GM12878 (cell line): ENCODE measurements around the gene VSTM2B. TPM values are rescaled to one million over a fixed set of nuclear protein-coding genes. Genes with fewer than 3 reads are reported as not detected.

ENCODE experiments used
- ATAC-seq: fragments of 200-7000 bp; cut with Tn5 transposase; 3 replicates; pipeline ENCODE4 v1.9.1; 2020; ENCODE audit warnings: mild to moderate bottlenecking, moderate library complexity
- BruUV-seq: library from RNA; stranded (reverse); fragments of 400-500 nt; replicated peaks from 2 replicates; lab custom pipeline; 2021; lab: Mats Ljungman, UMichigan
- CTCF ChIA-PET: fragments of 300-600 bp; sonication (Branson Sonifier 250); formaldehyde crosslinking; extraction: SDS; loops from one replicate; lab custom pipeline; 2021; ENCODE audit warnings: inconsistent platforms; lab: Yijun Ruan, JAX
- POLR2A ChIA-PET: fragments of 350-600 bp; formaldehyde crosslinking; extraction: SDS; loops from one replicate; lab custom pipeline; 2021; ENCODE audit warnings: inconsistent platforms; lab: Charles Lee
- RAD21 ChIA-PET: fragments of 300-600 bp; sonication (Branson Sonifier 250); formaldehyde crosslinking; loops from one replicate; lab custom pipeline; 2023; ENCODE audit warnings: antibody characterized with exemption; ENCODE audit not compliant: unreplicated experiment; lab: Charles Lee
- SMC1A ChIA-PET: fragments of 300-600 bp; sonication (Branson Sonifier 250); formaldehyde crosslinking; loops from one replicate; lab custom pipeline; 2023; ENCODE audit not compliant: unreplicated experiment, uncharacterized antibody; lab: Charles Lee
- DNase-seq: peaks from one replicate; pipeline ENCODE4 v3.0.0-alpha.2; 2011; ENCODE audit warnings: low read depth, low spot score
- FAIRE-seq: peaks from 3 replicates; lab custom pipeline; 2011; peaks lifted over from hg19 to GRCh38; lab: Jason Lieb, UNC
- H2AFZ ChIP-seq: 2 replicates; pipeline ENCODE4 v1.6.0; 2011; ENCODE audit warnings: low read depth, low read length, control low read depth; ENCODE audit not compliant: control insufficient read depth
- H3K27ac ChIP-seq: 2 replicates; pipeline ENCODE4 v1.5.1; 2011; ENCODE audit warnings: control low read depth; ENCODE audit not compliant: control insufficient read depth, insufficient read depth
- H3K27me3 ChIP-seq, 2 experiments: replicated peaks in 1 of 2; 2 replicates each; pipeline versions ENCODE4 v1.6.0 to v1.6.1; 2011; ENCODE audit warnings: low read length in 1 of 2; ENCODE audit not compliant: control insufficient read depth in 2 of 2, insufficient read depth in 2 of 2
- H3K36me3 ChIP-seq, 2 experiments: 2 replicates each; pipeline ENCODE4 v1.5.1; 2011; ENCODE audit warnings: low read length in 1 of 2; ENCODE audit not compliant: control insufficient read depth in 2 of 2, insufficient read depth in 2 of 2
- H3K4me1 ChIP-seq: 2 replicates; pipeline ENCODE4 v1.6.1; 2011; ENCODE audit warnings: mild to moderate bottlenecking, low read length, moderate library complexity, mixed read lengths; ENCODE audit not compliant: control insufficient read depth, insufficient read depth
- H3K4me2 ChIP-seq: 2 replicates; pipeline ENCODE4 v1.6.0; 2011; ENCODE audit warnings: control low read depth; ENCODE audit not compliant: control insufficient read depth, insufficient read depth
- H3K4me3 ChIP-seq: fragments of 200-600 bp; sonication (generic); 2 replicates; pipeline ENCODE4 v1.5.1; 2016
- H3K79me2 ChIP-seq: 2 replicates; pipeline ENCODE4 v1.6.0; 2011; ENCODE audit warnings: low read length; ENCODE audit not compliant: control insufficient read depth, insufficient read depth
- H3K9ac ChIP-seq: 2 replicates; pipeline ENCODE4 v1.8.0; 2011; ENCODE audit warnings: low read length, control low read depth, mixed read lengths; ENCODE audit not compliant: control insufficient read depth, insufficient read depth
- H3K9me3 ChIP-seq: replicated peaks from 3 replicates; pipeline ENCODE4 v1.5.1; 2011; ENCODE audit warnings: mild to moderate bottlenecking, low read length; ENCODE audit not compliant: control insufficient read depth, insufficient read depth
- H4K20me1 ChIP-seq: 2 replicates; pipeline ENCODE4 v1.6.0; 2011; ENCODE audit not compliant: control insufficient read depth, insufficient read depth
- BHLHE40 ChIP-seq, 2 experiments: fragments of 450-650 bp in 1 of 2; IDR thresholded peaks; 2 replicates each; pipeline ENCODE4 v1.6.1; 2011 to 2017; ENCODE audit warnings: low read depth in 2 of 2, borderline replicate concordance in 1 of 2, improper control_type of control experiment in 1 of 2, low read length in 1 of 2, mild to moderate bottlenecking in 1 of 2
- CTCF ChIP-seq, 3 experiments: IDR thresholded peaks in 2 of 3; conservative IDR thresholded peaks in 1 of 3; 2 replicates each; pipeline ENCODE4 v1.5.1; 2011; ENCODE audit warnings: low read depth in 3 of 3, low read length in 3 of 3, mild to moderate bottlenecking in 3 of 3, control low read depth in 2 of 3, moderate library complexity in 2 of 3, inconsistent platforms in 1 of 3, mixed read lengths in 1 of 3; ENCODE audit not compliant: control insufficient read depth in 2 of 3, insufficient read depth in 1 of 3; ENCODE audit errors: extremely low read depth in 1 of 3
- CUX1 ChIP-seq: IDR thresholded peaks from 2 replicates; pipeline ENCODE4 v1.6.1; 2012; ENCODE audit warnings: improper control_type of control experiment, low read depth, low read length; ENCODE audit not compliant: insufficient replicate concordance
- IRF3 ChIP-seq: fragments of 450-650 bp; IDR thresholded peaks from 2 replicates; pipeline ENCODE4 v1.6.1; 2014; ENCODE audit warnings: mild to moderate bottlenecking
- MXI1 ChIP-seq: fragments of 150-350 bp; IDR thresholded peaks from 2 replicates; pipeline ENCODE4 v1.6.1; 2011; ENCODE audit warnings: low read depth, mild to moderate bottlenecking, inconsistent platforms, low read length, improper control_type of control experiment
- NFIC ChIP-seq: IDR thresholded peaks from 2 replicates; pipeline ENCODE4 v1.6.1; 2012; ENCODE audit warnings: low read depth, mild to moderate bottlenecking, inconsistent platforms, low read length, moderate library complexity
- PAX5 ChIP-seq: IDR thresholded peaks from 2 replicates; pipeline ENCODE4 v1.6.1; 2011; ENCODE audit warnings: low read depth, low read length, borderline replicate concordance
- SMC3 ChIP-seq: IDR thresholded peaks from 2 replicates; pipeline ENCODE4 v1.6.1; 2011; ENCODE audit warnings: low read length, improper control_type of control experiment, borderline replicate concordance
- SREBF1 ChIP-seq: IDR thresholded peaks from 2 replicates; pipeline ENCODE4 v1.6.1; 2012; ENCODE audit warnings: mild to moderate bottlenecking, low read length
- TBL1XR1 ChIP-seq: IDR thresholded peaks from 2 replicates; pipeline ENCODE4 v1.6.1; 2012; ENCODE audit warnings: low read depth, low read length, improper control_type of control experiment
- ZSCAN29 ChIP-seq: fragments of 450-650 bp; IDR thresholded peaks from 2 replicates; pipeline ENCODE4 v1.6.1; 2017; ENCODE audit warnings: mild to moderate bottlenecking, moderate library complexity
- WGBS: methylation state at CpG from one replicate; pipeline ENCODE4 v1.1.6; 2016; ENCODE audit warnings: low lambda C conversion rate; ENCODE audit not compliant: insufficient replicate concordance, insufficient coverage; ENCODE audit errors: missing lambda C conversion rate; 5-methylcytosine and 5-hydroxymethylcytosine counted together
- in situ Hi-C: fragments of 300-500 bp; cut with MboI; formaldehyde crosslinking; loops from 9 replicates; pipeline ENCODE4 v1.14.3; 2018; ENCODE audit warnings: mixed read lengths
- intact Hi-C: fragments of 100-400 bp; cut with micrococcal nuclease; formaldehyde crosslinking; loops from one replicate; pipeline ENCODE4 v1.14.2; 2022; ENCODE audit not compliant: unreplicated experiment
- polyA plus RNA-seq, 11 experiments: library from polyadenylated mRNA; depleted of rRNA in 4 of 11; unstranded in 6 of 11; stranded (reverse) in 5 of 11; fragments of >200 nt; fragmentation: Nextera tagmentation in 4 of 11; fragmentation: Illumina TruSeq in 1 of 11; extraction: Ambion mirVana in 4 of 11; extraction: Trizol in 1 of 11; gene quantifications; 1 replicate in 1 of 11; 2 replicates in 10 of 11; pipeline versions ENCODE4 v1.2.1 to v1.2.3, GENCODE V29; 2011 to 2016; ENCODE audit warnings: inconsistent platforms in 2 of 11, missing spikeins in 2 of 11, low read depth in 1 of 11
- total RNA-seq, 4 experiments: library from RNA; depleted of rRNA in 3 of 4; stranded (reverse); fragments of >200 nt in 3 of 4; fragmentation: Illumina TruSeq in 1 of 4; extraction: Trizol in 1 of 4; gene quantifications; 2 replicates each; pipeline versions ENCODE4 v1.2.1 to v1.2.3, GENCODE V29; 2013 to 2021

The VSTM2B gene
- total and polyA plus RNA-seq, 10 of the 15 experiments (the other 5 are each of a cell fraction or from before 2014, with no cell fraction given), result not detected

- in situ Hi-C loops, result no loop called here
These were observed 8.9 kb upstream of the VSTM2B start for GRCh38 chr19:29516821-29517395.

More at GRCh38 chr19:29516821-29517395, 8.9 kb upstream of the VSTM2B start:
- ChIA-PET RAD21 (no interaction called here), SMC1A (no interaction called here), CTCF (no interaction called here), POLR2A (no interaction called here)
- FAIRE-seq (no peak), DNase-seq (no peak), ATAC-seq (no peak)
- 24% methylated on average over 9 of the region's 9 CpGs for WGBS
- no TSS peak for BruUV-seq
- no peaks in the 10 kb centered on the region for H3K36me3 ChIP-seq
- H4K20me1 ChIP-seq, result no peaks in the 10 kb centered on the region
- H3K27me3 ChIP-seq, result no peaks in the 10 kb centered on the region
- no peaks in the 10 kb centered on the region for H3K79me2 ChIP-seq
- no peak overlapping the region for H3K9ac ChIP-seq
- H3K27ac ChIP-seq, result no peak overlapping the region
- no peaks in the 10 kb centered on the region for H3K9me3 ChIP-seq
- TF ChIP-seq CTCF (IDR thresholded peaks at IDR 0.05 in 2 of 3, conservative IDR thresholded peaks at IDR 0.05 in 1 of 3; ENCODE audit: control insufficient read depth in 2 of 3, extremely low read depth in 1 of 3, insufficient read depth in 1 of 3, low read depth in 3 of 3, low read length in 3 of 3) (no peak), IRF3 (no peak), TBL1XR1 (no peak), MXI1 (no peak), BHLHE40 (IDR thresholded peaks at IDR 0.05; ENCODE audit: borderline replicate concordance in 1 of 2, low read depth in 2 of 2, low read length in 1 of 2) (no peak), SMC3 (no peak), NFIC (no peak), SREBF1 (no peak), ZSCAN29 (no peak), CUX1 (no peak), PAX5 (no peak)
- no peaks in the 10 kb centered on the region for H3K4me1 ChIP-seq
- H2AFZ ChIP-seq, result no peak overlapping the region
- H3K4me3 ChIP-seq, result no peak overlapping the region
- intact Hi-C loops, result no loop called here
- H3K4me2 ChIP-seq, result no peak overlapping the region
